Measurements from ENCODE around the gene APEX1. TPM values are rescaled to one million over a fixed set of nuclear protein-coding genes. Genes with fewer than 3 reads are reported as not detected.

APEX1 gene
- total RNA-seq, 1 experiment from 2014 or later: 340 TPM

DNA sequence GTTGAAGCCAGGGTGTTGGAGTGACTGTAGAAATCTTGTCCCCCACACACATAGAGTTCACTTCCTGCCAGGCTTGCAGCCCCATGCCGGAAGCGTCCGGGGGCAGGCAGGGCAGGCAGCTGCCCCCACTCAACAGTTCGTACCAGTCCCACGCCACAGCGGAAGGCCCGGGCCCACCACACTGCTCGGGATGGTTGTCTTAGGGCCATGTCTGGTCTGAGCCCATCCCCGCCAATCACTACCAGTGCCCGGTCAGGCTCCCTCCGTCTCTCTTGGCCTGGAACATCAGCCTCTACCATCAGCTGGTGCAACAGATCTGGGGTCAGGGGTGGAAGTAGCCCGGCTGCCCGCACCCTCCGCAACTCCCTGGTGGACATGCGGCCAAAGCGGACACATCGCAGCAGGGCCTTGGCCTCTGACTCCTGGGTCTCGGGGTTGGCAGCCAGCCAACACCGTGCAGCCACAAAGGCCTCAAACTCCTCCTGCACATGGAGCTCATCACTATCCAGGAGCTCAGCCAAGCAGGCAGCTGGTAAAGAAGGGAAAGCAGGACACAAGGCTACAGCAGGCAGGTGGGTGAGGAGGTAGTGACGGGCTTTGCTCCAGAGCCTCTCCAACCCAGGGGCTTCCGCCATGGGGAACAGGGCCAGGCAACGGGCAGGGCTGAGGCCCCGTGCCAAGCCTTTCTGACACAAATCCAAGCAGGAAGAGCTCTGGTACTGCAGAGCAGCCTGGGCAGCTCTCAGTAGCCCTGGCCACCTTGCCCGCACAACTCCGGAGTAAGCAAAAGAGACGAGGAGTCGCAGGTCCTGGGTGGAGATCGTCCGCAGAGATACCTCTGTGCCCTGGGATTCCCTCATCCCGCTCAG is 25.0 kb upstream of the APEX1 start:
- Mint-ChIP-seq H3K4me3 (no peak overlapping the region), H3K27me3 (ENCODE audit: low read depth) (no peaks in the 10 kb centered on the region), H3K4me1 (peaks cover 15 to 16% of the 10 kb centered on the region in 2 experiments), H3K9me3 (no peaks in the 10 kb centered on the region), H3K36me3 (ENCODE audit: insufficient read depth in 1 of 3, low read depth in 3 of 3) (no peaks in the 10 kb centered on the region), H3K27ac (no peak overlapping the region; a peak in 1 of 7 replicates)
- H4K8ac ChIP-seq (replicated peaks; ENCODE audit: insufficient read length, low read depth, low read length): no peak overlapping the region
- H3K14ac ChIP-seq (ENCODE audit: insufficient read depth, low read length): peak overlapping the region; percentile 28; the same call in 1 of the 2 replicates
- H2BK15ac ChIP-seq (ENCODE audit: low read depth, low read length): no peak overlapping the region
- DNase-seq: no peak
- H2BK120ac ChIP-seq (ENCODE audit: low read depth, low read length, poor library complexity, severe bottlenecking): no peak overlapping the region
- H3K9ac ChIP-seq (ENCODE audit: extremely low read depth, insufficient read length, low read length): no peak overlapping the region
- no CpG with 5 or more reads among the region's 30 CpGs for WGBS (ENCODE audit: extremely low coverage, insufficient read length, low lambda C conversion rate)
- no peak for TF ChIP-seq CTCF (conservative IDR thresholded peaks at IDR 0.05)
- H3K56ac ChIP-seq (ENCODE audit: insufficient read length, low read depth, low read length): no peak overlapping the region
- no peak overlapping the region for H3T11ph ChIP-seq (ENCODE audit: low read length)
- no peak overlapping the region for H3K27ac ChIP-seq (ENCODE audit: insufficient read length, low read depth, low read length)
- H3K79me1 ChIP-seq (ENCODE audit: insufficient read depth, low read depth, low read length, poor library complexity, severe bottlenecking): no peaks in the 10 kb centered on the region
- no peaks in the 10 kb centered on the region for H4K20me1 ChIP-seq (ENCODE audit: control insufficient read depth, insufficient read depth, insufficient read length)
- no peaks in the 10 kb centered on the region for H3K79me2 ChIP-seq (ENCODE audit: insufficient read depth, low read length)
- H2AK5ac ChIP-seq (ENCODE audit: insufficient read length, low read length): no peak overlapping the region
- H4K5ac ChIP-seq (ENCODE audit: insufficient read length, low read depth, low read length): no peak overlapping the region
- H2BK12ac ChIP-seq (ENCODE audit: insufficient read length, low read depth, low read length): no peak overlapping the region
- no peak overlapping the region for H2AFZ ChIP-seq (ENCODE audit: low read length)
- peaks cover 9% of the 10 kb centered on the region; the same call in 1 of the 2 replicates for H3K4me1 ChIP-seq (ENCODE audit: insufficient read depth, low read length)
- H3K4ac ChIP-seq (ENCODE audit: low read depth, low read length): no peak overlapping the region
- no peak overlapping the region for H3K18ac ChIP-seq (ENCODE audit: insufficient read length, low read depth, low read length)
- no peak overlapping the region for H4K91ac ChIP-seq (ENCODE audit: insufficient read length, low read depth, low read length)
- H3K27me3 ChIP-seq (ENCODE audit: insufficient read depth, low read length): no peaks in the 10 kb centered on the region
- H3K23ac ChIP-seq (ENCODE audit: insufficient read length, low read depth, low read length): no peak overlapping the region
- no peaks in the 10 kb centered on the region for H3K23me2 ChIP-seq (ENCODE audit: insufficient read length, low read depth, low read length, poor library complexity, severe bottlenecking)
- no peaks in the 10 kb centered on the region for H3K9me3 ChIP-seq (ENCODE audit: control insufficient read depth, low read depth, low read length)
- H2BK5ac ChIP-seq (ENCODE audit: insufficient read length, low read length): no peak overlapping the region
- no peak overlapping the region for H2BK20ac ChIP-seq (ENCODE audit: low read depth, low read length, poor library complexity, severe bottlenecking)
- H3K4me2 ChIP-seq (ENCODE audit: insufficient read depth, insufficient read length, low read length): no peak overlapping the region

All from H9 (cell line).